Measurements from ENCODE around the gene RFPL2. TPM values are rescaled to one million over a fixed set of nuclear protein-coding genes. Genes with fewer than 3 reads are reported as not detected.
"Not testable (repeated sequence)": the region's sequence is repeated elsewhere in the genome, so short reads cannot be mapped to it uniquely, and the experiment has no call there.

Gene RFPL2
- total and polyA plus RNA-seq, 2 of the 13 experiments (the other 11 are each of a cell fraction or from before 2014, with no cell fraction given), result not detected

DNA sequence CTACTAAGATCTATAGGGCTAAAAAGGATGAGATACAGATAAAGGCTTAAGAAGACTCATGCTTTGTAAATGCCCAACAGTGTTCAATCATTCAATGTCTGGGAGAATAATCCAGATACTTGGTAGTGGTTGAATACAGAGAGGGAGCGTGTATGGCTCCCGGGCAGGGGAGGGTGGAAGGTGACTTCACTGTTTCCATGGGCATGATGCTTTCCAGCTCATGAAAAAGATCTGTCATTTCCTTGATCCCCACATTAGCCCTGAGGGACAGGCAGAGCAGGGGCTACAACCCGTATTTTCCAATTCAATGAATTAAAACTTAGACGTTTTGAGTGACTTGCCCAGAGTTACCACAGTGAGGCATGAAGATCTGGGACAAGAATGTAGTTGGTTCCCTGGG, 50.1 kb downstream of the RFPL2 start:
- ATAC-seq; H3K36me3 ChIP-seq (replicated peaks in 1 of 2; ENCODE audit: control insufficient read depth in 1 of 2, insufficient read depth in 2 of 2, low read length in 2 of 2); H3K9ac ChIP-seq (ENCODE audit: insufficient read depth, low read depth, low read length); H3K79me2 ChIP-seq (ENCODE audit: insufficient read depth, low read length); intact Hi-C loops (cut with micrococcal nuclease; ENCODE audit: unreplicated experiment); FAIRE-seq; POLR2A ChIA-PET; H3K4me1 ChIP-seq (ENCODE audit: insufficient read depth, low read length); in situ Hi-C loops (cut with HindIII; ENCODE audit: extremely low pct_ligation_motif_present, low pct_unique_long_range_greater_than_20kb); H3K4me2 ChIP-seq (ENCODE audit: low read depth, low read length); DNase-seq (ENCODE audit: low spot score); H2AFZ ChIP-seq (ENCODE audit: low read length); H3K9me3 ChIP-seq (ENCODE audit: low read length); CTCF ChIA-PET (ENCODE audit: low intra/inter-chr PET ratio, low total read pairs); H4K20me1 ChIP-seq (ENCODE audit: insufficient read depth, low read length); BruUV-seq (replicated peaks); H3K4me3 ChIP-seq (replicated peaks in 1 of 3; ENCODE audit: insufficient read depth in 1 of 3, low read depth in 2 of 3, low read length in 3 of 3); H3K27ac ChIP-seq (ENCODE audit: extremely low read length, insufficient read depth, low read length): not testable (repeated sequence)
- peaks cover 0 to 12% of the 10 kb centered on the region in 2 experiments; a peak in 1 of 5 replicates for H3K27me3 ChIP-seq (ENCODE audit: control insufficient read depth in 1 of 2, insufficient read depth in 2 of 2, low read length in 2 of 2)
- 6% methylated on average over 4 of the region's 4 CpGs for WGBS (ENCODE audit: low lambda C conversion rate)

DNA sequence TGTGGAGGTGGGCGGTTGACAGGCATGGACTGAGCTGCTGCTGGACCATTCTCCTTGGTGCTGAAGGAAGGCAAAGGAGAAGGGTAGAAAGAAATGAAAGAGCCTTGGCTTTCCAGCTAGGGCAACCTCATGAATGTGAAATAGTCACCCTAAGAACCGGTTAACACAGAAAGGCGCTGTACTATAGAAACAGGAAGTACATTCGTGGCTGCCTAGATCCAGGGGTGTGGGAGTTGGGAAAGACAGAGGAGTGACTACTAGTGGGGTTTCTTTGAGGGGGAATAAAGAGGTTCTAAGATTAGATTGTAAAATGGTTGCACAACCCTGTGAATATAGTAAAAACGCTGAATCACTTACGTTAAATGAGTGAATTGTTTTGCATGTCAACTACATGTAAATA, 53.2 kb downstream of the RFPL2 start:
- POLR2A ChIA-PET; H3K4me3 ChIP-seq (replicated peaks in 1 of 3; ENCODE audit: insufficient read depth in 1 of 3, low read depth in 2 of 3, low read length in 3 of 3); H3K4me1 ChIP-seq (ENCODE audit: insufficient read depth, low read length); DNase-seq (ENCODE audit: low spot score); FAIRE-seq; H2AFZ ChIP-seq (ENCODE audit: low read length); H3K9ac ChIP-seq (ENCODE audit: insufficient read depth, low read depth, low read length); BruUV-seq (replicated peaks); H4K20me1 ChIP-seq (ENCODE audit: insufficient read depth, low read length); H3K79me2 ChIP-seq (ENCODE audit: insufficient read depth, low read length); H3K36me3 ChIP-seq (replicated peaks in 1 of 2; ENCODE audit: control insufficient read depth in 1 of 2, insufficient read depth in 2 of 2, low read length in 2 of 2); H3K9me3 ChIP-seq (ENCODE audit: low read length); ATAC-seq; H3K4me2 ChIP-seq (ENCODE audit: low read depth, low read length); H3K27ac ChIP-seq (ENCODE audit: extremely low read length, insufficient read depth, low read length); intact Hi-C loops (cut with micrococcal nuclease; ENCODE audit: unreplicated experiment); in situ Hi-C loops (cut with HindIII; ENCODE audit: extremely low pct_ligation_motif_present, low pct_unique_long_range_greater_than_20kb); H3K27me3 ChIP-seq (ENCODE audit: control insufficient read depth in 1 of 2, insufficient read depth in 2 of 2, low read length in 2 of 2); CTCF ChIA-PET (ENCODE audit: low intra/inter-chr PET ratio, low total read pairs): not testable (repeated sequence)
- WGBS (ENCODE audit: low lambda C conversion rate), result 15% methylated on average over 6 of the region's 6 CpGs

DNA sequence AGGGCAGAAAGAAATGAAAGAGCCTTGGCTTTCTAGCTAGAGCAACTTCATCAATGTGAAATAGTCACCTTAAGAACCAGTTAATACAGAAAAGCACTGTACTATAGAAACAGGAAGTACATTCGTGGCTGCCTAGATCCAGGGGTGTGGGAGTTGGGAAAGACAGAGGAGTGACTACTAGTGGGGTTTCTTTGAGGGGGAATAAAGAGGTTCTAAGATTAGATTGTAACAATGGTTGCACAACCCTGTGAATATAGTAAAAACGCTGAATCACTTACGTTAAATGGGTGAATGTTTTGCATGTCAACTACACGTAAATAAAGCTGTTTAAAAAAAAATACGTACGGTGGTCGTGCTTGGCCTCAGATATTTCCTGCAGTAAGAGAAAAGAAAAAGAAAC, 54.2 kb downstream of the RFPL2 start:
- H3K27ac ChIP-seq (ENCODE audit: extremely low read length, insufficient read depth, low read length); CTCF ChIA-PET (ENCODE audit: low intra/inter-chr PET ratio, low total read pairs); H3K27me3 ChIP-seq (ENCODE audit: control insufficient read depth in 1 of 2, insufficient read depth in 2 of 2, low read length in 2 of 2); H2AFZ ChIP-seq (ENCODE audit: low read length); H3K4me3 ChIP-seq (replicated peaks in 1 of 3; ENCODE audit: insufficient read depth in 1 of 3, low read depth in 2 of 3, low read length in 3 of 3); DNase-seq (ENCODE audit: low spot score); in situ Hi-C loops (cut with HindIII; ENCODE audit: extremely low pct_ligation_motif_present, low pct_unique_long_range_greater_than_20kb); BruUV-seq (replicated peaks); intact Hi-C loops (cut with micrococcal nuclease; ENCODE audit: unreplicated experiment); ATAC-seq; H3K4me1 ChIP-seq (ENCODE audit: insufficient read depth, low read length); H3K9ac ChIP-seq (ENCODE audit: insufficient read depth, low read depth, low read length); H3K79me2 ChIP-seq (ENCODE audit: insufficient read depth, low read length); FAIRE-seq; H3K9me3 ChIP-seq (ENCODE audit: low read length); H3K4me2 ChIP-seq (ENCODE audit: low read depth, low read length); POLR2A ChIA-PET; H3K36me3 ChIP-seq (replicated peaks in 1 of 2; ENCODE audit: control insufficient read depth in 1 of 2, insufficient read depth in 2 of 2, low read length in 2 of 2); H4K20me1 ChIP-seq (ENCODE audit: insufficient read depth, low read length): not testable (repeated sequence)
- 16% methylated on average over 7 of the region's 7 CpGs for WGBS (ENCODE audit: low lambda C conversion rate)

DNA sequence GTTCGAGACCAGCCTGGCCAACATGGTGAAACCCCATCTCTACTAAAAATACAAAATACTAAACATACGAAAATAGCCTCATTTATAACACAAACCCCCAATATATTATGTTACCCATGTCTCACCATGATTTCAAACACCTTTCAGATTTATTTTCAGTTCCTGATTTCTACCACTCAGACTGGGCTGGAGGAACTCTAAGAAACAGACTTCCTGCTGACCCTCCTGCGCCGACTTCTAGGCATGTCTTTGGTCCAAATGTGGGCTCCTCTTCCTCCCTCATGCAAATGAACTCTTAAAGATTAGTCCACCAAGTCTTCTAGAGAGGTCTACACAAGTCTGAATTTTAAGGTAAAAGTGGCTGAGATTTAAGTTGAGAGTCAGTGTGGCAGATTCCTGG, 56.5 kb downstream of the RFPL2 start:
- H3K9ac ChIP-seq (ENCODE audit: insufficient read depth, low read depth, low read length); H3K4me3 ChIP-seq (replicated peaks in 1 of 3; ENCODE audit: insufficient read depth in 1 of 3, low read depth in 2 of 3, low read length in 3 of 3); H3K4me1 ChIP-seq (ENCODE audit: insufficient read depth, low read length); CTCF ChIA-PET (ENCODE audit: low intra/inter-chr PET ratio, low total read pairs); H3K79me2 ChIP-seq (ENCODE audit: insufficient read depth, low read length); intact Hi-C loops (cut with micrococcal nuclease; ENCODE audit: unreplicated experiment); in situ Hi-C loops (cut with HindIII; ENCODE audit: extremely low pct_ligation_motif_present, low pct_unique_long_range_greater_than_20kb); DNase-seq (ENCODE audit: low spot score); FAIRE-seq; H2AFZ ChIP-seq (ENCODE audit: low read length); H4K20me1 ChIP-seq (ENCODE audit: insufficient read depth, low read length); H3K4me2 ChIP-seq (ENCODE audit: low read depth, low read length); H3K36me3 ChIP-seq (replicated peaks in 1 of 2; ENCODE audit: control insufficient read depth in 1 of 2, insufficient read depth in 2 of 2, low read length in 2 of 2); H3K9me3 ChIP-seq (ENCODE audit: low read length); ATAC-seq; BruUV-seq (replicated peaks); H3K27me3 ChIP-seq (ENCODE audit: control insufficient read depth in 1 of 2, insufficient read depth in 2 of 2, low read length in 2 of 2); POLR2A ChIA-PET; H3K27ac ChIP-seq (ENCODE audit: extremely low read length, insufficient read depth, low read length): not testable (repeated sequence)
- WGBS (ENCODE audit: low lambda C conversion rate), result 48% methylated on average over 4 of the region's 4 CpGs

Measured in HepG2 (cell line).